Natural killer cell (primary cell): Measurements from ENCODE around the gene COPG2. TPM values are rescaled to one million over a fixed set of nuclear protein-coding genes. Genes with fewer than 3 reads are reported as not detected.
"Not testable (repeated sequence)": the region's sequence is repeated elsewhere in the genome, so short reads cannot be mapped to it uniquely, and the experiment has no call there.

Experiments used
- ATAC-seq, 3 donors: fragments of 150-1000 bp in 2 of 3; fragments of 200-7000 bp in 1 of 3; cut with Tn5 transposase; 1 replicate in 1 of 3; 2 replicates in 2 of 3; pipeline ENCODE4 v1.10.0; 2021; ENCODE audit warnings: mild to moderate bottlenecking in 2 of 3, moderate library complexity in 2 of 3
- DNase-seq, 2 donors: peaks; one replicate each; pipeline versions ENCODE4 v3.0.0 to v3.0.0-alpha.2; 2013 to 2021; ENCODE audit warnings: mixed read lengths in 1 of 2
- H3K27ac ChIP-seq: one replicate; pipeline ENCODE4 v1.5.1; 2013; ENCODE audit warnings: mild to moderate bottlenecking, low read length
- H3K27me3 ChIP-seq: one replicate; pipeline ENCODE4 v1.6.1; 2013; ENCODE audit warnings: low read length; ENCODE audit not compliant: control insufficient read depth, insufficient read depth
- H3K36me3 ChIP-seq: one replicate; pipeline ENCODE4 v1.6.1; 2013; ENCODE audit warnings: low read length; ENCODE audit not compliant: control insufficient read depth, insufficient read depth
- H3K4me1 ChIP-seq: one replicate; pipeline ENCODE4 v1.6.1; 2013; ENCODE audit warnings: low read length; ENCODE audit not compliant: control insufficient read depth, insufficient read depth
- H3K4me3 ChIP-seq: one replicate; pipeline ENCODE4 v1.5.1; 2013; ENCODE audit warnings: low read length
- H3K9me3 ChIP-seq: one replicate; pipeline ENCODE4 v1.6.1; 2013; ENCODE audit warnings: low read length; ENCODE audit not compliant: control insufficient read depth, insufficient read depth
- H3K27ac Mint-ChIP-seq, 2 donors: one replicate each; pipeline ENCODE4 v1.8.0; 2022; ENCODE audit warnings: mild to moderate bottlenecking in 2 of 2, mixed read lengths in 2 of 2, moderate library complexity in 1 of 2
- H3K27me3 Mint-ChIP-seq, 2 donors: one replicate each; pipeline ENCODE4 v1.8.0; 2022; ENCODE audit warnings: low read depth in 2 of 2, mixed read lengths in 2 of 2
- H3K36me3 Mint-ChIP-seq: one replicate; pipeline ENCODE4 v1.8.0; 2022; ENCODE audit warnings: mixed read lengths
- H3K4me1 Mint-ChIP-seq, 2 donors: one replicate each; pipeline ENCODE4 v1.8.0; 2022; ENCODE audit warnings: mixed read lengths in 2 of 2
- H3K4me3 Mint-ChIP-seq: one replicate; pipeline ENCODE4 v1.8.0; 2022; ENCODE audit warnings: mild to moderate bottlenecking, moderate library complexity, mixed read lengths
- H3K9me3 Mint-ChIP-seq, 2 donors: one replicate each; pipeline ENCODE4 v1.8.0; 2022; ENCODE audit warnings: mixed read lengths in 2 of 2
- CTCF ChIP-seq: fragments of 200-600 bp; IDR thresholded peaks from one replicate; pipeline ENCODE4 v1.8.0; 2022; ENCODE audit warnings: antibody characterized with exemption
- WGBS: methylation state at CpG from one replicate; pipeline ENCODE4 v1.1.7; 2013; ENCODE audit warnings: missing lambda C conversion rate; ENCODE audit not compliant: insufficient coverage; 5-methylcytosine and 5-hydroxymethylcytosine counted together
- intact Hi-C: fragments of 100-400 bp; cut with micrococcal nuclease; formaldehyde crosslinking; loops from one replicate; pipeline ENCODE4 v1.14.2; 2022
- total RNA-seq, 4 donors: library from RNA; stranded (reverse); fragments of 120-200 nt in 1 of 4; gene quantifications; one replicate each; pipeline versions ENCODE4 v1.2.3 to v1.2.4, GENCODE V29; 2013 to 2022

COPG2 gene
- total RNA-seq, 3 donors from 2014 or later (not counting 1 experiment from before 2014, with no cell fraction given) = 6.6 to 9.1 (median 8.9) TPM

- WGBS = 99% methylated on average over 4 of the region's 4 CpGs
- H3K27ac Mint-ChIP-seq = no peak overlapping the region
- no peak for TF ChIP-seq CTCF
- H3K27me3 ChIP-seq = no peaks in the 10 kb centered on the region
- no peak overlapping the region for H3K4me3 Mint-ChIP-seq
- no peaks in the 10 kb centered on the region for H3K36me3 ChIP-seq
- H3K9me3 ChIP-seq = no peaks in the 10 kb centered on the region
- no peaks in the 10 kb centered on the region for H3K4me1 ChIP-seq
- H3K9me3 Mint-ChIP-seq = no peaks in the 10 kb centered on the region
- no peaks in the 10 kb centered on the region for H3K27me3 Mint-ChIP-seq
- no peaks in the 10 kb centered on the region for H3K36me3 Mint-ChIP-seq
- intact Hi-C loops = no loop called here
- ATAC-seq = no peak
- no peak for DNase-seq
- no peaks in the 10 kb centered on the region for H3K4me1 Mint-ChIP-seq
- no peak overlapping the region for H3K4me3 ChIP-seq
- no peak overlapping the region for H3K27ac ChIP-seq
Measured at GRCh38 chr7:130595986-130596385, 72.6 kb downstream of the COPG2 start.

- no peak overlapping the region for H3K27ac ChIP-seq
- Mint-ChIP-seq H3K36me3 (no peaks in the 10 kb centered on the region), H3K9me3 (no peaks in the 10 kb centered on the region), H3K4me1 (no peaks in the 10 kb centered on the region), H3K27ac (no peak overlapping the region), H3K27me3 (no peaks in the 10 kb centered on the region), H3K4me3 (no peak overlapping the region)
- H3K9me3 ChIP-seq = no peaks in the 10 kb centered on the region
- WGBS = 100% methylated on average over 1 of the region's 1 CpG
- intact Hi-C loops = no loop called here
- TF ChIP-seq CTCF = no peak
- DNase-seq = no peak
- no peak overlapping the region for H3K4me3 ChIP-seq
- no peaks in the 10 kb centered on the region for H3K27me3 ChIP-seq
- H3K4me1 ChIP-seq = no peaks in the 10 kb centered on the region
- no peak for ATAC-seq
- H3K36me3 ChIP-seq = no peaks in the 10 kb centered on the region
Measured at GRCh38 chr7:130593033-130593432, 75.5 kb downstream of the COPG2 start.

- ATAC-seq, H3K4me3 ChIP-seq, H3K9me3 ChIP-seq, H3K27ac Mint-ChIP-seq, H3K4me3 Mint-ChIP-seq, H3K4me1 Mint-ChIP-seq, H3K27me3 ChIP-seq, intact Hi-C loops, H3K27me3 Mint-ChIP-seq, H3K36me3 Mint-ChIP-seq, H3K9me3 Mint-ChIP-seq, H3K4me1 ChIP-seq, H3K36me3 ChIP-seq, DNase-seq, H3K27ac ChIP-seq: not testable (repeated sequence)
- WGBS = 98% methylated on average over 18 of the region's 30 CpGs
Measured at GRCh38 chr7:130591464-130591863, 77.1 kb downstream of the COPG2 start.

GRCh38 chr7:130585932-130586331 lies 82.6 kb downstream of the COPG2 start:
- H3K9me3 Mint-ChIP-seq, H3K4me3 Mint-ChIP-seq, H3K36me3 ChIP-seq, H3K27me3 Mint-ChIP-seq, H3K4me1 Mint-ChIP-seq, H3K4me3 ChIP-seq, H3K9me3 ChIP-seq, ATAC-seq, H3K36me3 Mint-ChIP-seq, DNase-seq, H3K27me3 ChIP-seq, H3K27ac ChIP-seq, intact Hi-C loops, H3K4me1 ChIP-seq, H3K27ac Mint-ChIP-seq: not testable (repeated sequence)
- WGBS = 100% methylated on average over 2 of the region's 2 CpGs

- WGBS = 100% methylated on average over 2 of the region's 3 CpGs
- H3K9me3 Mint-ChIP-seq, H3K27me3 Mint-ChIP-seq, H3K27me3 ChIP-seq, DNase-seq, intact Hi-C loops, ATAC-seq, H3K4me3 Mint-ChIP-seq, H3K9me3 ChIP-seq, H3K4me1 ChIP-seq, H3K36me3 ChIP-seq, H3K27ac ChIP-seq, H3K4me3 ChIP-seq, H3K36me3 Mint-ChIP-seq, H3K27ac Mint-ChIP-seq, H3K4me1 Mint-ChIP-seq: not testable (repeated sequence)
Measured at GRCh38 chr7:130575110-130575509, 93.4 kb downstream of the COPG2 start.

GRCh38 chr7:130570144-130570543 lies 98.4 kb downstream of the COPG2 start:
- H3K4me1 Mint-ChIP-seq, H3K27ac Mint-ChIP-seq, H3K36me3 ChIP-seq, H3K9me3 ChIP-seq, H3K27ac ChIP-seq, DNase-seq, H3K4me1 ChIP-seq, H3K9me3 Mint-ChIP-seq, H3K4me3 ChIP-seq, H3K27me3 Mint-ChIP-seq, H3K27me3 ChIP-seq, intact Hi-C loops, ATAC-seq, H3K4me3 Mint-ChIP-seq: not testable (repeated sequence)
- peaks cover 10% of the 10 kb centered on the region for H3K36me3 Mint-ChIP-seq
